ENCODE data around the gene KCNH6.

DNA sequence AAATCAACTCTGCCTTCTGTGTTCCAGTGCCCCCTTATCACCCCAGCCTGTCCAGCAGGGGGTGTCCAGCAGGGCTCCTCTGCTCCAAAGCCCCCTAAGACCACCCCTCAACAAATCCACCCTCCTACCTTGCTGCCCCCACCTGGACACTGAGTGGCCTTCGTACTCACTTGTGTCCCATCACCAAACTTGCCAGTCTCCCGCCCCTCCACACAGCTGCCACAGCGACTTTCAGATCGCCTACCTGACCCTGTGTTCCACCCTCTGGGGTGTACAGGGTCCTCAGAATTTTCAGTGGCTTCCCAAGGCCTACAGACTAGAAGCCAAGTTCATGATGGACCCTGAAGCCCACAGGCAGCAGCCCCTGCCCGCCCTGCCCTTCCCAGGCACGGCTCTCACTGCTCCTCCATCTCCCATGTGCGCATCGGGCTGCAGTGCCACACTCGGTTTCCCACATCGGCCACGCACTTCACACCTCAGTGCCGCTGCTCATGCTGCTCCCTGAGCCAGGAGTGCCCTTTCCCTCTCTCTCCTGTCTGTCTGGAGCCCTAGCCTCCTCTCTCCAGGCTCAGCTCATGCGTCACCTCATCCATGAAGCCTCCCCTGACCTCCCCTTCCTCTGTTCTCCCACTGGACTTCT lies 11.8 kb downstream of the KCNH6 start:
- TF ChIP-seq, protein P1, sequence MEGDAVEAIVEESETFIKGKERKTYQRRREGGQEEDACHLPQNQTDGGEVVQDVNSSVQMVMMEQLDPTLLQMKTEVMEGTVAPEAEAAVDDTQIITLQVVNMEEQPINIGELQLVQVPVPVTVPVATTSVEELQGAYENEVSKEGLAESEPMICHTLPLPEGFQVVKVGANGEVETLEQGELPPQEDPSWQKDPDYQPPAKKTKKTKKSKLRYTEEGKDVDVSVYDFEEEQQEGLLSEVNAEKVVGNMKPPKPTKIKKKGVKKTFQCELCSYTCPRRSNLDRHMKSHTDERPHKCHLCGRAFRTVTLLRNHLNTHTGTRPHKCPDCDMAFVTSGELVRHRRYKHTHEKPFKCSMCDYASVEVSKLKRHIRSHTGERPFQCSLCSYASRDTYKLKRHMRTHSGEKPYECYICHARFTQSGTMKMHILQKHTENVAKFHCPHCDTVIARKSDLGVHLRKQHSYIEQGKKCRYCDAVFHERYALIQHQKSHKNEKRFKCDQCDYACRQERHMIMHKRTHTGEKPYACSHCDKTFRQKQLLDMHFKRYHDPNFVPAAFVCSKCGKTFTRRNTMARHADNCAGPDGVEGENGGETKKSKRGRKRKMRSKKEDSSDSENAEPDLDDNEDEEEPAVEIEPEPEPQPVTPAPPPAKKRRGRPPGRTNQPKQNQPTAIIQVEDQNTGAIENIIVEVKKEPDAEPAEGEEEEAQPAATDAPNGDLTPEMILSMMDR (IDR thresholded peaks at IDR 0.05) = no peak
- no peak for TF ChIP-seq POLR2A (IDR thresholded peaks at IDR 0.05)
